Forelimb muscle (tissue), 1 donor: ENCODE data around the gene ZNF136. TPM values are rescaled to one million over a fixed set of nuclear protein-coding genes. Genes with fewer than 3 reads are reported as not detected.
A peak's percentile ranks its signal among the peaks of the same experiment; 100 is the strongest.

ENCODE experiments used
- DNase-seq: peaks from one replicate; pipeline ENCODE4 v3.0.0-alpha.2; 2013; ENCODE audit warnings: low read depth
- polyA plus RNA-seq: library from polyadenylated mRNA; unstranded; fragments of 120-200 nt; gene quantifications from one replicate; pipeline ENCODE4 v1.2.1, GENCODE V29; 2013; ENCODE audit not compliant: insufficient read length

ZNF136 gene
- 6.1 TPM for polyA plus RNA-seq

- DNase-seq, result peak; percentile 92
These were observed at the start of gene ZNF136 for GRCh38 chr19:12162882-12163806. ZNF136 (plus strand) TSS chr19:12163096; CDS start chr19:12163204, 108 bp downstream.

- no peak for DNase-seq
These were observed 49.8 kb upstream of the ZNF136 start for GRCh38 chr19:12113121-12113520.

- no peak for DNase-seq
These were observed 45.5 kb upstream of the ZNF136 start for GRCh38 chr19:12117201-12117970.

GRCh38 chr19:12126707-12127106, 36.2 kb upstream of the ZNF136 start:
- DNase-seq, result no peak

- no peak for DNase-seq
These were observed 29.8 kb upstream of the ZNF136 start for GRCh38 chr19:12133069-12133468.

- DNase-seq, result no peak
These were observed 25.5 kb upstream of the ZNF136 start for GRCh38 chr19:12137221-12137940.

GRCh38 chr19:12139269-12139668, 23.6 kb upstream of the ZNF136 start:
- no peak for DNase-seq

GRCh38 chr19:12139885-12140544, 22.9 kb upstream of the ZNF136 start, which contains the start of gene ZNF20:
ZNF20 (minus strand) TSS chr19:12140350; CDS start chr19:12140182, 168 bp downstream.
- peak; percentile 88 for DNase-seq

- DNase-seq, result peak; percentile 62
These were observed 22.1 kb upstream of the ZNF136 start for GRCh38 chr19:12140545-12141404.

GRCh38 chr19:12141405-12141736, 21.5 kb upstream of the ZNF136 start:
- DNase-seq, result no peak

- no peak for DNase-seq
These were observed 17.5 kb upstream of the ZNF136 start for GRCh38 chr19:12145348-12145747.

GRCh38 chr19:12155324-12155860, 7.5 kb upstream of the ZNF136 start:
- no peak for DNase-seq

- DNase-seq, result peak; percentile 49
These were observed 6.5 kb upstream of the ZNF136 start, which contains the start of gene ZNF625 for GRCh38 chr19:12156223-12157058. ZNF625 (minus strand) TSS chr19:12156734; CDS start chr19:12156558, 176 bp downstream.

GRCh38 chr19:12159773-12160414, 3.0 kb upstream of the ZNF136 start:
- no peak for DNase-seq

- no peak for DNase-seq
These were observed 399 bp upstream of the ZNF136 start for GRCh38 chr19:12162513-12162881.

GRCh38 chr19:12163826-12164225, 930 bp downstream of the ZNF136 start:
- DNase-seq, result no peak

GRCh38 chr19:12166626-12167025, 3.7 kb downstream of the ZNF136 start:
- no peak for DNase-seq

- no peak for DNase-seq
These were observed 17.5 kb downstream of the ZNF136 start for GRCh38 chr19:12180377-12180776.

- DNase-seq, result no peak
These were observed 24.7 kb downstream of the ZNF136 start for GRCh38 chr19:12187625-12188024.
